ENCODE data around the gene PDSS2. TPM values are rescaled to one million over a fixed set of nuclear protein-coding genes. Genes with fewer than 3 reads are reported as not detected.
"Not testable (repeated sequence)": the region's sequence is repeated elsewhere in the genome, so short reads cannot be mapped to it uniquely, and the experiment has no call there.

PDSS2 gene
- polyA plus RNA-seq, 2 donors: 3.6 to 7.3 TPM

- H3K4me1 ChIP-seq (ENCODE audit: control insufficient read depth in 2 of 2, insufficient read depth in 2 of 2, low read length in 1 of 2); H3K4me3 ChIP-seq (ENCODE audit: low read depth in 1 of 2, low read length in 2 of 2); H3K36me3 ChIP-seq (ENCODE audit: control insufficient read depth in 2 of 2, insufficient read depth in 2 of 2, low read length in 1 of 2); H3K9me3 ChIP-seq (ENCODE audit: control insufficient read depth in 2 of 2, insufficient read depth in 1 of 2, low read depth in 1 of 2, low read length in 1 of 2); H3K27me3 ChIP-seq (ENCODE audit: control insufficient read depth in 1 of 2, insufficient read depth in 2 of 2, low read length in 2 of 2); H3K27ac ChIP-seq (ENCODE audit: low read depth in 2 of 2, low read length in 1 of 2): not testable (repeated sequence)
- WGBS, 2 donors: 88 to 89% methylated on average over 3 of the region's 3 CpGs
Measured at GRCh38 chr6:107475360-107475759, 16.0 kb upstream of the PDSS2 start.

- Histone ChIP-seq H3K36me3 (ENCODE audit: control insufficient read depth in 2 of 2, insufficient read depth in 2 of 2, low read length in 1 of 2) (no peaks in the 10 kb centered on the region), H3K4me1 (ENCODE audit: control insufficient read depth in 2 of 2, insufficient read depth in 2 of 2, low read length in 1 of 2) (no peaks in the 10 kb centered on the region), H3K9me3 (ENCODE audit: control insufficient read depth in 2 of 2, insufficient read depth in 1 of 2, low read depth in 1 of 2, low read length in 1 of 2) (no peaks in the 10 kb centered on the region), H3K27ac (ENCODE audit: low read depth in 2 of 2, low read length in 1 of 2) (no peak overlapping the region), H3K27me3 (ENCODE audit: control insufficient read depth in 1 of 2, insufficient read depth in 2 of 2, low read length in 2 of 2) (no peaks in the 10 kb centered on the region), H3K4me3 (ENCODE audit: low read depth in 1 of 2, low read length in 2 of 2) (no peak overlapping the region)
- 41 to 42% methylated on average over 5 of the region's 5 CpGs for whole genome bisulfite sequencing, 2 donors
Measured at GRCh38 chr6:107473660-107474059, 14.3 kb upstream of the PDSS2 start.

- Histone ChIP-seq H3K9me3 (ENCODE audit: control insufficient read depth in 2 of 2, insufficient read depth in 1 of 2, low read depth in 1 of 2, low read length in 1 of 2) (no peaks in the 10 kb centered on the region), H3K36me3 (ENCODE audit: control insufficient read depth in 2 of 2, insufficient read depth in 2 of 2, low read length in 1 of 2) (no peaks in the 10 kb centered on the region), H3K27me3 (ENCODE audit: control insufficient read depth in 1 of 2, insufficient read depth in 2 of 2, low read length in 2 of 2) (no peaks in the 10 kb centered on the region), H3K4me3 (ENCODE audit: low read depth in 1 of 2, low read length in 2 of 2) (no peak overlapping the region), H3K4me1 (ENCODE audit: control insufficient read depth in 2 of 2, insufficient read depth in 2 of 2, low read length in 1 of 2) (no peaks in the 10 kb centered on the region), H3K27ac (ENCODE audit: low read depth in 2 of 2, low read length in 1 of 2) (no peak overlapping the region)
- 85 to 87% methylated on average over 1 of the region's 1 CpG for WGBS, 2 donors
Measured at GRCh38 chr6:107470364-107470763, 11.0 kb upstream of the PDSS2 start.

GRCh38 chr6:107466062-107466461 is 6.7 kb upstream of the PDSS2 start:
- WGBS, 2 donors: 93 to 94% methylated on average over 1 of the region's 1 CpG
- H3K9me3 ChIP-seq (ENCODE audit: control insufficient read depth in 2 of 2, insufficient read depth in 1 of 2, low read depth in 1 of 2, low read length in 1 of 2): no peaks in the 10 kb centered on the region

DNA sequence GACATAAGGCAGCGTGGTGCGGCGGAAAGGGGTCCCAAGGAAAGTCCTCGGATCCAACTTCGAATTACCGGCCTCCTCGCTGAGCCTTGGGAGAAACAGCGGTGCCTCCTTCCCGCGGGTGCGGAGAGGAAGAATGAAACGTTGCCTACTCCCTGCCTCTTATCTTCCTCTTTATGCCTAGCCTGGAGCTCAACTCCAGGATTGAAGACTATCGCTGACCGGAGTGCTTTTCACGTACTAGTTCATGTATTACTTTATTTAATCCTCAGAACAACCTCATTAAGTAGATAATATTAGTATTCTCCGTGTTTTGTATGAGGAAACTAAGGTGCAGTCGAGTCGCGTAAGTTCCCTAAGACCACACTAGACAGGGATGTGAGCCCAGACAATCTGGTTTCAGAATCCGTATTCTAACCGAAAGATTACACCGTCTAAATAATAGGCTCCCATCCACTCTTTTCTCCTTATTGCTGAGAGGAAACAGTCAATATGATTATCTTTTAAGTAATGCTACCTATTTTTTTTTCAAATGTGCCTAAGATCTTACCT is 793 bp upstream of the PDSS2 start:
- Histone ChIP-seq H3K27ac (ENCODE audit: low read depth in 2 of 2, low read length in 1 of 2) (peak overlapping the region; percentile 82 to 95), H3K4me1 (ENCODE audit: control insufficient read depth in 2 of 2, insufficient read depth in 2 of 2, low read length in 1 of 2) (no peaks in the 10 kb centered on the region), H3K4me3 (ENCODE audit: low read depth in 1 of 2, low read length in 2 of 2) (peak overlapping the region; percentile 97 to 99), H3K27me3 (ENCODE audit: control insufficient read depth in 1 of 2, insufficient read depth in 2 of 2, low read length in 2 of 2) (no peaks in the 10 kb centered on the region), H3K36me3 (ENCODE audit: control insufficient read depth in 2 of 2, insufficient read depth in 2 of 2, low read length in 1 of 2) (no peaks in the 10 kb centered on the region), H3K9me3 (ENCODE audit: control insufficient read depth in 2 of 2, insufficient read depth in 1 of 2, low read depth in 1 of 2, low read length in 1 of 2) (peaks cover 0 to 3% of the 10 kb centered on the region in 2 donors)
- WGBS, 2 donors: 33% methylated on average over 22 of the region's 22 CpGs

More at GRCh38 chr6:107466062-107466461, 6.7 kb upstream of the PDSS2 start:
- H3K27ac ChIP-seq (ENCODE audit: low read depth in 2 of 2, low read length in 1 of 2): no peak overlapping the region
- H3K4me3 ChIP-seq (ENCODE audit: low read depth in 1 of 2, low read length in 2 of 2): no peak overlapping the region
- H3K4me1 ChIP-seq (ENCODE audit: control insufficient read depth in 2 of 2, insufficient read depth in 2 of 2, low read length in 1 of 2): no peaks in the 10 kb centered on the region
- no peaks in the 10 kb centered on the region for H3K27me3 ChIP-seq (ENCODE audit: control insufficient read depth in 1 of 2, insufficient read depth in 2 of 2, low read length in 2 of 2)
- no peaks in the 10 kb centered on the region for H3K36me3 ChIP-seq (ENCODE audit: control insufficient read depth in 2 of 2, insufficient read depth in 2 of 2, low read length in 1 of 2)

- Histone ChIP-seq H3K27ac (ENCODE audit: low read depth in 2 of 2, low read length in 1 of 2) (peak overlapping the region; percentile 73 to 87), H3K4me1 (ENCODE audit: control insufficient read depth in 2 of 2, insufficient read depth in 2 of 2, low read length in 1 of 2) (no peaks in the 10 kb centered on the region), H3K9me3 (ENCODE audit: control insufficient read depth in 2 of 2, insufficient read depth in 1 of 2, low read depth in 1 of 2, low read length in 1 of 2) (peaks cover 0 to 3% of the 10 kb centered on the region in 2 donors), H3K36me3 (ENCODE audit: control insufficient read depth in 2 of 2, insufficient read depth in 2 of 2, low read length in 1 of 2) (no peaks in the 10 kb centered on the region), H3K4me3 (ENCODE audit: low read depth in 1 of 2, low read length in 2 of 2) (peak overlapping the region; percentile 97 to 99), H3K27me3 (ENCODE audit: control insufficient read depth in 1 of 2, insufficient read depth in 2 of 2, low read length in 2 of 2) (no peaks in the 10 kb centered on the region)
- WGBS, 2 donors: 0 to 1% methylated on average over 29 of the region's 29 CpGs
Measured at GRCh38 chr6:107458672-107459282, 587 bp downstream of the PDSS2 start.

- no peak overlapping the region for H3K4me3 ChIP-seq (ENCODE audit: low read depth in 1 of 2, low read length in 2 of 2)
- H3K9me3 ChIP-seq (ENCODE audit: control insufficient read depth in 2 of 2, insufficient read depth in 1 of 2, low read depth in 1 of 2, low read length in 1 of 2): peaks cover 3 to 7% of the 10 kb centered on the region in 2 donors
- no peaks in the 10 kb centered on the region for H3K36me3 ChIP-seq (ENCODE audit: control insufficient read depth in 2 of 2, insufficient read depth in 2 of 2, low read length in 1 of 2)
- WGBS, 2 donors: 58 to 59% methylated on average over 1 of the region's 1 CpG
- H3K4me1 ChIP-seq (ENCODE audit: control insufficient read depth in 2 of 2, insufficient read depth in 2 of 2, low read length in 1 of 2): no peaks in the 10 kb centered on the region
- no peaks in the 10 kb centered on the region for H3K27me3 ChIP-seq (ENCODE audit: control insufficient read depth in 1 of 2, insufficient read depth in 2 of 2, low read length in 2 of 2)
- H3K27ac ChIP-seq (ENCODE audit: low read depth in 2 of 2, low read length in 1 of 2): no peak overlapping the region
Measured at GRCh38 chr6:107448776-107449175, 10.6 kb downstream of the PDSS2 start.

DNA sequence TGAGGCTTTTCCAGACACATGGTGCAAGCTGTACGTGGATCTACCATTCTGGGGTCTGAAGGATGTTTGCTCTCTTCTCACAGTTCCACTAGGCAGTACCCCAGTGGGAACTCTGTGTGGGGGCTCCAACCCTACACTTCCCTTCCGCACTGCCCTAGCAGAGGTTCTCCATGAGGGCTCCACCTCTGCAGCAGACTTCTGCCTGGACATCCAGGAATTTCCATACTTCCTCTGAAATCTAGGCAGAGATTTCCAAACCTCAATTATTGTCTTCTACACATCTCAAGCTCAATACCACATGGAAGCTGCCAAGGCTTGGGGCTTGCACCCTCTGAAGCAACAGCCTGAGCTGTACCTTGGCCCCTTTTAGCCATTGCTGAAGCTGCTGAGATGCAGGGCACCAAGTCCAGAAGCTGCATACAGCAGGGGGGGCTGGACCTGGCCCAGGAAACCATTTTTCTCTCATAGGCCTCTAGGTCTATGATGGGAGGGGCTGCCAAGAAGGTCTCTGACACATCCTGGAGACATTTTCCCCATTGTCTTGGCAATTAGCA is 11.6 kb downstream of the PDSS2 start:
- 96 to 98% methylated on average over 2 of the region's 2 CpGs for WGBS, 2 donors
- Histone ChIP-seq H3K27me3 (ENCODE audit: control insufficient read depth in 1 of 2, insufficient read depth in 2 of 2, low read length in 2 of 2) (no peaks in the 10 kb centered on the region), H3K4me3 (ENCODE audit: low read depth in 1 of 2, low read length in 2 of 2) (no peak overlapping the region), H3K9me3 (ENCODE audit: control insufficient read depth in 2 of 2, insufficient read depth in 1 of 2, low read depth in 1 of 2, low read length in 1 of 2) (peaks cover 3 to 7% of the 10 kb centered on the region in 2 donors), H3K4me1 (ENCODE audit: control insufficient read depth in 2 of 2, insufficient read depth in 2 of 2, low read length in 1 of 2) (no peaks in the 10 kb centered on the region), H3K36me3 (ENCODE audit: control insufficient read depth in 2 of 2, insufficient read depth in 2 of 2, low read length in 1 of 2) (no peaks in the 10 kb centered on the region), H3K27ac (ENCODE audit: low read depth in 2 of 2, low read length in 1 of 2) (no peak overlapping the region)

GRCh38 chr6:107444277-107444676 is 15.1 kb downstream of the PDSS2 start:
- Histone ChIP-seq H3K4me3 (ENCODE audit: low read depth in 1 of 2, low read length in 2 of 2) (no peak overlapping the region), H3K9me3 (ENCODE audit: control insufficient read depth in 2 of 2, insufficient read depth in 1 of 2, low read depth in 1 of 2, low read length in 1 of 2) (peaks cover 3 to 7% of the 10 kb centered on the region in 2 donors), H3K36me3 (ENCODE audit: control insufficient read depth in 2 of 2, insufficient read depth in 2 of 2, low read length in 1 of 2) (no peaks in the 10 kb centered on the region), H3K4me1 (ENCODE audit: control insufficient read depth in 2 of 2, insufficient read depth in 2 of 2, low read length in 1 of 2) (no peaks in the 10 kb centered on the region), H3K27ac (ENCODE audit: low read depth in 2 of 2, low read length in 1 of 2) (no peak overlapping the region), H3K27me3 (ENCODE audit: control insufficient read depth in 1 of 2, insufficient read depth in 2 of 2, low read length in 2 of 2) (no peaks in the 10 kb centered on the region)
- WGBS, 2 donors: 89 to 91% methylated on average over 1 of the region's 1 CpG
